HCT116 (cell line): Measurements from ENCODE around the gene PEDS1. TPM values are rescaled to one million over a fixed set of nuclear protein-coding genes. Genes with fewer than 3 reads are reported as not detected.

Experiments
- ATAC-seq: fragments of 200-7000 bp; cut with Tn5 transposase; 2 replicates; pipeline ENCODE4 v1.9.1; 2020; ENCODE audit warnings: mild to moderate bottlenecking, moderate library complexity
- BruUV-seq: library from RNA; stranded (reverse); fragments of 400-500 nt; replicated peaks from 2 replicates; lab custom pipeline; 2021; lab: Mats Ljungman, UMichigan
- CTCF ChIA-PET: fragments of 300-600 bp; sonication (Branson Sonifier 250); formaldehyde crosslinking; loops from one replicate; lab custom pipeline; 2021; ENCODE audit warnings: antibody characterized with exemption; lab: Charles Lee
- POLR2A ChIA-PET: fragments of 300-600, 350-600 bp; sonication (Branson Sonifier 250); formaldehyde crosslinking; loops from one replicate; lab custom pipeline; 2021; ENCODE audit warnings: antibody characterized with exemption; lab: Charles Lee
- RAD21 ChIA-PET, 2 experiments: fragments of 300-600 bp; sonication (Branson Sonifier 250); formaldehyde crosslinking; loops; one replicate each; lab custom pipeline; 2023; ENCODE audit warnings: low total read pairs in 2 of 2; ENCODE audit not compliant: uncharacterized antibody in 2 of 2, unreplicated experiment in 2 of 2, low non-redundant PET in 1 of 2; lab: Charles Lee
- DNase-seq: peaks from one replicate; pipeline ENCODE4 v3.0.0-alpha.2; 2010; ENCODE audit warnings: low read depth, low spot score
- H2AFZ ChIP-seq: fragments of 200-600 bp; shearing (Covaris generic), sonication (generic); 2 replicates; pipeline ENCODE4 v1.6.1; 2017; ENCODE audit warnings: low read depth, mixed run types, mixed read lengths, antibody characterized with exemption, low read length; ENCODE audit not compliant: poor library complexity, severe bottlenecking
- H3K27ac ChIP-seq: 2 replicates; pipeline ENCODE4 v1.5.1; 2012; ENCODE audit warnings: low read depth, low read length
- H3K27me3 ChIP-seq: fragments of 200-600 bp; sonication (generic); 2 replicates; pipeline ENCODE4 v1.6.1; 2016; ENCODE audit warnings: mixed run types, low read length, mixed read lengths; ENCODE audit not compliant: insufficient read depth
- H3K36me3 ChIP-seq, 2 experiments: fragments of 200-500 bp in 1 of 2; fragments of 200-600 bp in 1 of 2; sonication (Bioruptor generic) in 1 of 2; sonication (generic) in 1 of 2; 2 replicates each; pipeline versions ENCODE4 v1.5.1 to v1.6.1; 2014 to 2016; ENCODE audit warnings: low read length in 2 of 2, inconsistent platforms in 1 of 2, mixed read lengths in 1 of 2, mixed run types in 1 of 2; ENCODE audit not compliant: insufficient read depth in 2 of 2, control insufficient read depth in 1 of 2
- H3K4me1 ChIP-seq, 2 experiments: fragments of 200-600 bp in 1 of 2; sonication (generic) in 1 of 2; 2 replicates each; pipeline versions ENCODE4 v1.5.1 to v1.6.1; 2012 to 2017; ENCODE audit warnings: low read length in 2 of 2, inconsistent platforms in 1 of 2, mild to moderate bottlenecking in 1 of 2, mixed read lengths in 1 of 2, mixed run types in 1 of 2, moderate library complexity in 1 of 2; ENCODE audit not compliant: insufficient read depth in 2 of 2, control insufficient read depth in 1 of 2
- H3K4me2 ChIP-seq: fragments of 200-600 bp; sonication (generic); 2 replicates; pipeline ENCODE4 v1.6.1; 2017; ENCODE audit warnings: mixed run types, low read length, mixed read lengths
- H3K4me3 ChIP-seq, 2 experiments: fragments of 200-600 bp in 1 of 2; sonication (generic) in 1 of 2; replicated peaks in 1 of 2; 2 replicates each; pipeline ENCODE4 v1.5.1; 2011 to 2016; ENCODE audit warnings: low read length in 2 of 2, control low read depth in 1 of 2, low read depth in 1 of 2, mild to moderate bottlenecking in 1 of 2, mixed read lengths in 1 of 2, mixed run types in 1 of 2
- H3K79me2 ChIP-seq: fragments of 200-600 bp; sonication (generic); 2 replicates; pipeline ENCODE4 v1.6.1; 2017; ENCODE audit warnings: mild to moderate bottlenecking, mixed run types, low read length, moderate library complexity, mixed read lengths; ENCODE audit not compliant: insufficient read depth
- H3K9ac ChIP-seq: fragments of 200-600 bp; sonication (generic); 2 replicates; pipeline ENCODE4 v1.6.1; 2016; ENCODE audit warnings: low read length, mixed read lengths
- H3K9me2 ChIP-seq: fragments of 200-600 bp; sonication (generic), shearing (Covaris generic); 2 replicates; pipeline ENCODE4 v1.6.1; 2017; ENCODE audit warnings: mixed run types, mild to moderate bottlenecking, moderate library complexity; ENCODE audit not compliant: insufficient read depth
- H3K9me3 ChIP-seq, 2 experiments: fragments of 200-500 bp in 1 of 2; fragments of 200-600 bp in 1 of 2; sonication (Bioruptor generic) in 1 of 2; sonication (generic) in 1 of 2; 2 replicates each; pipeline ENCODE4 v1.6.1; 2014 to 2017; ENCODE audit warnings: low read length in 2 of 2, mixed read lengths in 2 of 2, inconsistent platforms in 1 of 2, low read depth in 1 of 2, mild to moderate bottlenecking in 1 of 2, mixed run types in 1 of 2, moderate library complexity in 1 of 2; ENCODE audit not compliant: control insufficient read depth in 1 of 2, insufficient read depth in 1 of 2
- H4K20me1 ChIP-seq: fragments of 200-600 bp; sonication (generic), shearing (Covaris generic); 2 replicates; pipeline ENCODE4 v1.6.1; 2017; ENCODE audit warnings: mixed run types, mild to moderate bottlenecking, moderate library complexity; ENCODE audit not compliant: insufficient read depth
- EZH2 ChIP-seq: fragments of 200-600 bp; sonication (generic); IDR thresholded peaks from 2 replicates; pipeline ENCODE4 v1.6.1; 2017; ENCODE audit warnings: antibody characterized with exemption, mixed run types
- SP1 ChIP-seq: IDR thresholded peaks from 2 replicates; pipeline ENCODE4 v1.6.1; 2012; ENCODE audit warnings: low read depth
- TCF7L2 ChIP-seq: IDR thresholded peaks from 2 replicates; pipeline ENCODE4 v1.7.0; 2011; ENCODE audit warnings: borderline replicate concordance, inconsistent platforms; ENCODE audit not compliant: insufficient read depth, insufficient read length; ENCODE audit errors: extremely low read depth
- intact Hi-C: fragments of 100-400 bp; cut with micrococcal nuclease; formaldehyde crosslinking; loops from 2 replicates; pipeline ENCODE4 v1.10.0; 2022
- total RNA-seq: library from RNA; stranded (reverse); gene quantifications from one replicate; pipeline ENCODE4 v1.2.1, GENCODE V29; 2021; ENCODE audit not compliant: unreplicated experiment
- TF ChIP-seq, protein P1 (sequence below): IDR thresholded peaks from 2 replicates; pipeline ENCODE4 v1.6.1; 2012
- TF ChIP-seq, protein P2 (sequence below): IDR thresholded peaks from 2 replicates; pipeline ENCODE4 v1.6.1; 2011; ENCODE audit warnings: mild to moderate bottlenecking, low read length, moderate library complexity; ENCODE audit not compliant: insufficient replicate concordance; ENCODE audit errors: extremely low read depth

The PEDS1 gene
- total RNA-seq, 1 experiment from 2014 or later, result 31.9 TPM

- BruUV-seq, result no TSS peak
- RAD21 ChIA-PET, result no interaction called here
- POLR2A ChIA-PET, result interaction anchor here (2.0 kb wide), 1 partner anchor 20 kb away, joined by 5 read pairs; no protein-coding TSS in a partner anchor
- ATAC-seq (peak; percentile 24; the same call in 1 of the 2 replicates), DNase-seq (no peak)
- CTCF ChIA-PET, result interaction anchor here (0.9 to 2.0 kb wide), 5 partner anchors 17 to 172 kb away, joined by 3 to 6 read pairs (median 3); no protein-coding TSS in a partner anchor
- Histone ChIP-seq H3K9me3 (no peaks in the 10 kb centered on the region), H3K9me2 (no peaks in the 10 kb centered on the region), H3K27me3 (no peaks in the 10 kb centered on the region), H4K20me1 (no peaks in the 10 kb centered on the region), H2AFZ (no peak overlapping the region), H3K79me2 (peaks cover 73% of the 10 kb centered on the region), H3K36me3 (peaks cover 10 to 22% of the 10 kb centered on the region in 2 experiments; a peak in 3 of 4 replicates), H3K4me1 (peaks cover 32 to 75% of the 10 kb centered on the region in 2 experiments), H3K4me3 (peak overlapping the region; percentile 21 to 80; a peak in 3 of 4 replicates), H3K9ac (peak overlapping the region; percentile 98), H3K4me2 (peak overlapping the region; percentile 89), H3K27ac (peak overlapping the region; percentile 90)
- TF ChIP-seq, protein P1, sequence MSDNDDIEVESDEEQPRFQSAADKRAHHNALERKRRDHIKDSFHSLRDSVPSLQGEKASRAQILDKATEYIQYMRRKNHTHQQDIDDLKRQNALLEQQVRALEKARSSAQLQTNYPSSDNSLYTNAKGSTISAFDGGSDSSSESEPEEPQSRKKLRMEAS, result peak; percentile 11; the same call in 1 of the 2 replicates
- TF ChIP-seq SP1 (peak; percentile 59), EZH2 (no peak), TCF7L2 (no peak)
- TF ChIP-seq, protein P2, sequence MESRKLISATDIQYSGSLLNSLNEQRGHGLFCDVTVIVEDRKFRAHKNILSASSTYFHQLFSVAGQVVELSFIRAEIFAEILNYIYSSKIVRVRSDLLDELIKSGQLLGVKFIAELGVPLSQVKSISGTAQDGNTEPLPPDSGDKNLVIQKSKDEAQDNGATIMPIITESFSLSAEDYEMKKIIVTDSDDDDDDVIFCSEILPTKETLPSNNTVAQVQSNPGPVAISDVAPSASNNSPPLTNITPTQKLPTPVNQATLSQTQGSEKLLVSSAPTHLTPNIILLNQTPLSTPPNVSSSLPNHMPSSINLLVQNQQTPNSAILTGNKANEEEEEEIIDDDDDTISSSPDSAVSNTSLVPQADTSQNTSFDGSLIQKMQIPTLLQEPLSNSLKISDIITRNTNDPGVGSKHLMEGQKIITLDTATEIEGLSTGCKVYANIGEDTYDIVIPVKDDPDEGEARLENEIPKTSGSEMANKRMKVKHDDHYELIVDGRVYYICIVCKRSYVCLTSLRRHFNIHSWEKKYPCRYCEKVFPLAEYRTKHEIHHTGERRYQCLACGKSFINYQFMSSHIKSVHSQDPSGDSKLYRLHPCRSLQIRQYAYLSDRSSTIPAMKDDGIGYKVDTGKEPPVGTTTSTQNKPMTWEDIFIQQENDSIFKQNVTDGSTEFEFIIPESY, result no peak
- intact Hi-C loops, result no loop called here
Measured at GRCh38 chr20:50151034-50151743, 2.3 kb downstream of the PEDS1 start.
